HepG2 (cell line): ENCODE results near the gene SCAMP3. TPM values are rescaled to one million over a fixed set of nuclear protein-coding genes. Genes with fewer than 3 reads are reported as not detected.

Experiments
- FOXJ3 ChIP-seq: sonication (generic); formaldehyde crosslinking; IDR thresholded peaks from 2 replicates; pipeline ENCODE4 v1.4.0; 2020; ENCODE audit warnings: missing genetic modification reagents, mild to moderate bottlenecking, borderline replicate concordance
- KAT2B ChIP-seq: fragments of 150-350 bp; IDR thresholded peaks from 2 replicates; pipeline ENCODE4 v1.6.1; 2014; ENCODE audit warnings: low read depth, low read length, borderline replicate concordance
- KMT2A ChIP-seq: sonication (generic); formaldehyde crosslinking; IDR thresholded peaks from 2 replicates; pipeline ENCODE4 v1.4.0; 2020; ENCODE audit warnings: missing genetic modification reagents
- MYNN ChIP-seq: sonication (generic); formaldehyde crosslinking; IDR thresholded peaks from 2 replicates; pipeline ENCODE4 v1.4.0; 2020; ENCODE audit warnings: mild to moderate bottlenecking, low read depth, missing genetic modification reagents
- PCBP2 ChIP-seq: fragments of 200-400 bp; formaldehyde crosslinking; optimal IDR thresholded peaks from 2 replicates; pipeline ENCODE3; 2018; ENCODE audit warnings: low read length, low read depth; ENCODE audit not compliant: poor library complexity, severe bottlenecking
- POLR2A ChIP-seq, 2 experiments: IDR thresholded peaks; 2 replicates each; pipeline ENCODE4 v1.6.1; 2011; ENCODE audit warnings: low read depth in 2 of 2, low read length in 2 of 2, mild to moderate bottlenecking in 1 of 2, moderate library complexity in 1 of 2; ENCODE audit not compliant: insufficient read depth in 1 of 2
- RFXANK ChIP-seq: IDR thresholded peaks from 2 replicates; pipeline ENCODE4 v1.6.1; 2016
- RNF2 ChIP-seq: fragments of 450-650 bp; conservative IDR thresholded peaks from 2 replicates; pipeline ENCODE4 v1.6.1; 2016; ENCODE audit warnings: low read depth
- SMAD9 ChIP-seq: sonication (generic); formaldehyde crosslinking; IDR thresholded peaks from 2 replicates; pipeline ENCODE4 v1.5.1; 2020; ENCODE audit warnings: mild to moderate bottlenecking, missing genetic modification reagents
- SP4 ChIP-seq: sonication (generic); formaldehyde crosslinking; IDR thresholded peaks from 2 replicates; pipeline ENCODE4 v1.8.1; 2023; ENCODE audit warnings: mild to moderate bottlenecking, missing genetic modification reagents
- STAG1 ChIP-seq: sonication (generic); formaldehyde crosslinking; IDR thresholded peaks from 2 replicates; pipeline ENCODE4 v1.4.0; 2020; ENCODE audit warnings: missing genetic modification reagents
- U2AF2 ChIP-seq: fragments of 200-400 bp; formaldehyde crosslinking; IDR thresholded peaks from 2 replicates; pipeline ENCODE4 v1.6.1; 2017; ENCODE audit warnings: low read depth, mild to moderate bottlenecking, low read length
- ZFP41 ChIP-seq: sonication (generic); formaldehyde crosslinking; IDR thresholded peaks from 2 replicates; pipeline ENCODE4 v1.4.0; 2020; ENCODE audit warnings: mild to moderate bottlenecking, missing genetic modification reagents, borderline replicate concordance
- ZFY ChIP-seq: sonication (generic); formaldehyde crosslinking; IDR thresholded peaks from 2 replicates; pipeline ENCODE4 v1.4.0; 2020; ENCODE audit warnings: missing genetic modification reagents
- ZNF205 ChIP-seq: IDR thresholded peaks from 2 replicates; pipeline ENCODE4 v1.6.1; 2018; ENCODE audit warnings: missing biosample characterization, missing genetic modification reagents
- ZNF260 ChIP-seq: sonication (generic); formaldehyde crosslinking; IDR thresholded peaks from 2 replicates; pipeline ENCODE4 v1.4.0; 2020; ENCODE audit warnings: missing genetic modification reagents, low read depth, mild to moderate bottlenecking, borderline replicate concordance
- ZNF713 ChIP-seq: sonication (generic); formaldehyde crosslinking; IDR thresholded peaks from 2 replicates; pipeline ENCODE4 v1.4.0; 2020; ENCODE audit warnings: mild to moderate bottlenecking, missing genetic modification reagents
- ZNF746 ChIP-seq: sonication (generic); formaldehyde crosslinking; IDR thresholded peaks from 2 replicates; pipeline ENCODE4 v1.8.0; 2022; ENCODE audit warnings: mild to moderate bottlenecking, missing genetic modification reagents
- ZSCAN25 ChIP-seq: sonication (generic); formaldehyde crosslinking; IDR thresholded peaks from 2 replicates; pipeline ENCODE4 v1.8.0; 2022; ENCODE audit warnings: mild to moderate bottlenecking, missing genetic modification reagents
- polyA plus RNA-seq, 8 experiments: library from polyadenylated mRNA; depleted of rRNA in 3 of 8; stranded (reverse) in 7 of 8; unstranded in 1 of 8; fragments of >200 nt; fragmentation: Illumina TruSeq in 4 of 8; extraction: Trizol in 4 of 8; gene quantifications; 2 replicates each; pipeline versions ENCODE4 v1.2.1 to v1.2.3, GENCODE V29; 2011 to 2016; ENCODE audit warnings: low read depth in 4 of 8, missing spikeins in 1 of 8, mixed read lengths in 1 of 8; ENCODE audit not compliant: insufficient read depth in 1 of 8
- total RNA-seq, 5 experiments: library from RNA; depleted of rRNA; stranded (reverse); fragments of >200 nt; fragmentation: Illumina TruSeq; extraction: Trizol; gene quantifications; 2 replicates each; pipeline ENCODE4 v1.2.3, GENCODE V29; 2016; ENCODE audit warnings: low read depth in 1 of 5
- TF ChIP-seq, protein P1 (sequence below): sonication (generic); formaldehyde crosslinking; IDR thresholded peaks from 2 replicates; pipeline ENCODE4 v1.5.1; 2020; ENCODE audit warnings: missing genetic modification reagents, mild to moderate bottlenecking, borderline replicate concordance
- TF ChIP-seq, protein P2 (sequence below): sonication (generic); formaldehyde crosslinking; IDR thresholded peaks from 2 replicates; pipeline ENCODE4 v1.5.1; 2020; ENCODE audit warnings: mild to moderate bottlenecking, moderate library complexity, missing genetic modification reagents
- TF ChIP-seq, protein P3 (sequence below): sonication (generic); formaldehyde crosslinking; IDR thresholded peaks from 2 replicates; pipeline ENCODE4 v1.4.0; 2020; ENCODE audit warnings: missing genetic modification reagents
- TF ChIP-seq, protein P4 (sequence below): sonication (generic); formaldehyde crosslinking; IDR thresholded peaks from 2 replicates; pipeline ENCODE4 v1.4.0; 2020; ENCODE audit warnings: missing genetic modification reagents
- TF ChIP-seq, protein P5 (sequence below): sonication (generic); formaldehyde crosslinking; IDR thresholded peaks from 2 replicates; pipeline ENCODE4 v1.5.1; 2020; ENCODE audit warnings: missing genetic modification reagents, mild to moderate bottlenecking, borderline replicate concordance

SCAMP3 gene
- total and polyA plus RNA-seq, 2 of the 13 experiments (the other 11 are each of a cell fraction or from before 2014, with no cell fraction given): 46.8 to 83.3 TPM

DNA sequence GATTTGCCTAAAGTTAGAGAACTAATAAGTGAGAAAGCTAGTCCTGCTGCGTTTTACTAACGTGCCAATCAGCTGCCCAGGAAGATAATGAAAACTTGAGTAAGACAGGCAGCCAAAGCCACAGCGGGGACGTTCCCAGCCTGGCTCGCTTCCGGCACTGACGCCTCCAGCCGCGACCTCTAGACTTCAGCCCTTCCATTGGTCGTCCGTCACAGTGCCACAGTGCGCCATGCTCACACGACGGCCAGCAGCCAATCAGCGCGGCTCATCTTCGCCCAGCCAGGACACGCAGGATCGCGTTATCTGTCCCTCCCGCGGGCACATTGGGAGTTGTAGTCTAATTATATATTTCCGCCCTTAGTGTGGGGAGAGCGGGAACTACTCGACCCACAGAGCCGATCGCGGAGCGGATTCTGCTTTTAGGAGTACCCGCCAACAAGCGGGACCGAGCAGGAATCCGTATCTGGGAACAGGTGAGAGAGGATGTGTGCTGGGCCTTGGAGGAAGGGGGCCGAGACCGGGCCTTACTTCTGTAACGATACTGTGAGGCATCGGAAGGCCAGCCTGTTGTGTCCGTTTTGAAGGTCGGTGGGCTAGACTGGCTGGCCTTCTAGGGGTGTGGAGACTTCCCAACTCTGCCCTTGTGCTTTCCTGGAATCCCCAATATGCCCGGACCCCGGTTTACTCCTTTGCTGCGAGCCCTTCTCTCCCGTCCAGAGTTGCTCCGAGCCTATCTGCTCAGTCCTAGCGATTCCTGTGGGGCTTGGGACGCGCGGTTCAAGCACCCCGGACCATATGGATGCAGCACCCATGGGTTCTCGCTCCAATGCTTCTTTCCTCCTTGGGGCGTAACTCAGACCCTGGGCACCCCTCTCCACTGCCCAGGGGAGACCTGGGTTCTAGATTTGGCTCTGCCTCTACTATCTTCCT lies 46.6 kb upstream of the SCAMP3 start, which contains the start of gene FDPS (continued):
- no peak; the same call in 1 of the 2 replicates for TF ChIP-seq ZNF746 (CRISPR knock-in tag)
- no peak for TF ChIP-seq ZNF713 (CRISPR knock-in tag)
- TF ChIP-seq ZFP41 (CRISPR knock-in tag): no peak
- TF ChIP-seq, protein P1, sequence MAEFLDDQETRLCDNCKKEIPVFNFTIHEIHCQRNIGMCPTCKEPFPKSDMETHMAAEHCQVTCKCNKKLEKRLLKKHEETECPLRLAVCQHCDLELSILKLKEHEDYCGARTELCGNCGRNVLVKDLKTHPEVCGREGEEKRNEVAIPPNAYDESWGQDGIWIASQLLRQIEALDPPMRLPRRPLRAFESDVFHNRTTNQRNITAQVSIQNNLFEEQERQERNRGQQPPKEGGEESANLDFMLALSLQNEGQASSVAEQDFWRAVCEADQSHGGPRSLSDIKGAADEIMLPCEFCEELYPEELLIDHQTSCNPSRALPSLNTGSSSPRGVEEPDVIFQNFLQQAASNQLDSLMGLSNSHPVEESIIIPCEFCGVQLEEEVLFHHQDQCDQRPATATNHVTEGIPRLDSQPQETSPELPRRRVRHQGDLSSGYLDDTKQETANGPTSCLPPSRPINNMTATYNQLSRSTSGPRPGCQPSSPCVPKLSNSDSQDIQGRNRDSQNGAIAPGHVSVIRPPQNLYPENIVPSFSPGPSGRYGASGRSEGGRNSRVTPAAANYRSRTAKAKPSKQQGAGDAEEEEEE (CRISPR knock-in tag): peak; percentile 36; the same call in 1 of the 2 replicates
- TF ChIP-seq MYNN (CRISPR knock-in tag): no peak
- no peak for TF ChIP-seq ZSCAN25 (CRISPR knock-in tag)
- TF ChIP-seq PCBP2: no peak
- peak; percentile 71 to 84 for TF ChIP-seq POLR2A (IDR thresholded peaks at IDR 0.05; ENCODE audit: insufficient read depth in 1 of 2, low read depth in 2 of 2, low read length in 2 of 2)
- TF ChIP-seq, protein P2, sequence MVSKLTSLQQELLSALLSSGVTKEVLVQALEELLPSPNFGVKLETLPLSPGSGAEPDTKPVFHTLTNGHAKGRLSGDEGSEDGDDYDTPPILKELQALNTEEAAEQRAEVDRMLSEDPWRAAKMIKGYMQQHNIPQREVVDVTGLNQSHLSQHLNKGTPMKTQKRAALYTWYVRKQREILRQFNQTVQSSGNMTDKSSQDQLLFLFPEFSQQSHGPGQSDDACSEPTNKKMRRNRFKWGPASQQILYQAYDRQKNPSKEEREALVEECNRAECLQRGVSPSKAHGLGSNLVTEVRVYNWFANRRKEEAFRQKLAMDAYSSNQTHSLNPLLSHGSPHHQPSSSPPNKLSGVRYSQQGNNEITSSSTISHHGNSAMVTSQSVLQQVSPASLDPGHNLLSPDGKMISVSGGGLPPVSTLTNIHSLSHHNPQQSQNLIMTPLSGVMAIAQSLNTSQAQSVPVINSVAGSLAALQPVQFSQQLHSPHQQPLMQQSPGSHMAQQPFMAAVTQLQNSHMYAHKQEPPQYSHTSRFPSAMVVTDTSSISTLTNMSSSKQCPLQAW (CRISPR knock-in tag): no peak; the same call in 1 of the 2 replicates
- TF ChIP-seq, protein P3, sequence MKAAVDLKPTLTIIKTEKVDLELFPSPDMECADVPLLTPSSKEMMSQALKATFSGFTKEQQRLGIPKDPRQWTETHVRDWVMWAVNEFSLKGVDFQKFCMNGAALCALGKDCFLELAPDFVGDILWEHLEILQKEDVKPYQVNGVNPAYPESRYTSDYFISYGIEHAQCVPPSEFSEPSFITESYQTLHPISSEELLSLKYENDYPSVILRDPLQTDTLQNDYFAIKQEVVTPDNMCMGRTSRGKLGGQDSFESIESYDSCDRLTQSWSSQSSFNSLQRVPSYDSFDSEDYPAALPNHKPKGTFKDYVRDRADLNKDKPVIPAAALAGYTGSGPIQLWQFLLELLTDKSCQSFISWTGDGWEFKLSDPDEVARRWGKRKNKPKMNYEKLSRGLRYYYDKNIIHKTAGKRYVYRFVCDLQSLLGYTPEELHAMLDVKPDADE (CRISPR knock-in tag): no peak
- peak; percentile 58; the same call in 1 of the 2 replicates for TF ChIP-seq FOXJ3 (CRISPR knock-in tag)
- TF ChIP-seq RNF2: no peak
- TF ChIP-seq, protein P4, sequence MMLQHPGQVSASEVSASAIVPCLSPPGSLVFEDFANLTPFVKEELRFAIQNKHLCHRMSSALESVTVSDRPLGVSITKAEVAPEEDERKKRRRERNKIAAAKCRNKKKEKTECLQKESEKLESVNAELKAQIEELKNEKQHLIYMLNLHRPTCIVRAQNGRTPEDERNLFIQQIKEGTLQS (CRISPR knock-in tag): 0 out of 2 replicates have a peak, but pooled peaks have one; percentile 10
- 0 out of 2 replicates have a peak, but pooled peaks have one; percentile 17 for TF ChIP-seq ZNF205 (CRISPR knock-in tag)
- peak; percentile 80 for TF ChIP-seq ZFY
- TF ChIP-seq U2AF2: no peak
- TF ChIP-seq, protein P5, sequence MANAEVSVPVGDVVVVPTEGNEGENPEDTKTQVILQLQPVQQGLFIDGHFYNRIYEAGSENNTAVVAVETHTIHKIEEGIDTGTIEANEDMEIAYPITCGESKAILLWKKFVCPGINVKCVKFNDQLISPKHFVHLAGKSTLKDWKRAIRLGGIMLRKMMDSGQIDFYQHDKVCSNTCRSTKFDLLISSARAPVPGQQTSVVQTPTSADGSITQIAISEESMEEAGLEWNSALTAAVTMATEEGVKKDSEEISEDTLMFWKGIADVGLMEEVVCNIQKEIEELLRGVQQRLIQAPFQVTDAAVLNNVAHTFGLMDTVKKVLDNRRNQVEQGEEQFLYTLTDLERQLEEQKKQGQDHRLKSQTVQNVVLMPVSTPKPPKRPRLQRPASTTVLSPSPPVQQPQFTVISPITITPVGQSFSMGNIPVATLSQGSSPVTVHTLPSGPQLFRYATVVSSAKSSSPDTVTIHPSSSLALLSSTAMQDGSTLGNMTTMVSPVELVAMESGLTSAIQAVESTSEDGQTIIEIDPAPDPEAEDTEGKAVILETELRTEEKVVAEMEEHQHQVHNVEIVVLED (CRISPR knock-in tag): peak; percentile 95
- 0 out of 2 replicates have a peak, but pooled peaks have one; percentile 63 for TF ChIP-seq RFXANK (CRISPR knock-in tag)
- TF ChIP-seq SP4: peak; percentile 84
- 0 out of 2 replicates have a peak, but pooled peaks have one; percentile 42 for TF ChIP-seq KMT2A (CRISPR knock-in tag)
- no peak for TF ChIP-seq KAT2B
- TF ChIP-seq ZNF260 (CRISPR knock-in tag): no peak
- TF ChIP-seq SMAD9 (CRISPR knock-in tag): no peak
- TF ChIP-seq STAG1 (CRISPR knock-in tag): no peak
